HG02884 (cell line): Measurements from ENCODE around the gene PRIM2.
"Not testable (repeated sequence)": the region's sequence is repeated elsewhere in the genome, so short reads cannot be mapped to it uniquely, and the experiment has no call there.

Source experiments
- ATAC-seq: cut with Tn5 transposase; IDR thresholded peaks from one replicate; pipeline ENCODE4 v1.9.1; 2021; ENCODE audit warnings: mild to moderate bottlenecking, moderate library complexity; ENCODE audit not compliant: unreplicated experiment

PRIM2 gene

DNA sequence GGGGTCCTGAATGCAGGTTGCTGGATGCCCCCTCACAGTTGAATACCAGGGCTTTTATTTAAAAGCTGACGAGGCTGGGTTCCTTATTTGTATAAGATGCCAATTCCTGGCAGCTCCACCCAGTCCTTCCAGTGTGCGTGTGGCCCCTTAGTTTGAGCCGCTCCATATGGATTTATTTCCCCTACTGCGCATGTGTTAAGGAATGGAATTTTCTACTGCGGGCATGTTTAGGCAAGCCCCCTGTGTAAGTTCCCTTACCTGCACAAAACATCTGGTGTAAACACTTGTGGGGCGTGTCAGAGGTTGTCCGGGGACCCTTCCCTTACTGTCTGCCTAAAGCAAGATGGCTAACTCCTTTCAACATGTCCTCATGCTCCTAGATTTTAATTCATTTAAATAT, 174.4 kb downstream of the PRIM2 start:
- not testable (repeated sequence) for ATAC-seq

DNA sequence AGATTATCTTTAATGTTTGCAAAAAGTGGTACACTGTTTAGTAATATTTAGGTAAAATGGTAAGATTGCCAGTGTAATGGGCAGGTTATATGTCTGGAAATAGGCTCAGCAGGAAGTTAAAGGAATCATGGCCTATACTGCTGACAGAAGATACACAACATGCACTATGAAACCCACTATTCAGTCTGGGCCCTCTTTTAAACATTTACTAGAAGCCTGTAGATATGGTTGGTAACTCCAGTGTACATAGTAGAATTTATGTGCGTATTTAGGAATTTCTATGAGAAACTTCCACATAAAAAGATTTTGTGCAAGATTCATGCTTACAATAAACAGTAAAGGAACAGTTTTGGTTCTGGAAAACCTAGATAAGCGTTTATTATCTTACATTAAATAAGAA, 178.8 kb downstream of the PRIM2 start:
- not testable (repeated sequence) for ATAC-seq

- not testable (repeated sequence) for ATAC-seq
These were observed 183.1 kb downstream of the PRIM2 start for GRCh38 chr6:57500368-57501021.

DNA sequence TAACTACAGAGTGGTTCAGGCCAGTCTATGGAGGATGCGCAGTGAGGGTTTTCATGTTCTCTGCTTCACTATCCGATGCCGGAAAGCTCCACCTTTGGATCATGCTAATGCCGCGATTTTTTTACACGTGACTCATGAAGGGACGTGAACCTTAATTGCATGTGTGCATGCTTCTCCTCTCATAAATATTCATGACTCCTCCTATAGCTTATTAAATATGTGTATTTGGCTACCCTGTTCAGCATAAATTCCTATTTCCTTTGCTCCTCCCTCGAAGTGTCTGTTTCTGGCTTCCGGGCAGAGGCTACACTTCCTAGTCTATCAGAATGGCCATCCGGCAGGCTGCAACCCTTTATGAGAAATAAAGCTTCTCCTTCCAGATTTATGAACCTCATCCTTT, 185.0 kb downstream of the PRIM2 start:
- not testable (repeated sequence) for ATAC-seq

GRCh38 chr6:57505251-57505650, 187.8 kb downstream of the PRIM2 start:
- ATAC-seq: not testable (repeated sequence)

DNA sequence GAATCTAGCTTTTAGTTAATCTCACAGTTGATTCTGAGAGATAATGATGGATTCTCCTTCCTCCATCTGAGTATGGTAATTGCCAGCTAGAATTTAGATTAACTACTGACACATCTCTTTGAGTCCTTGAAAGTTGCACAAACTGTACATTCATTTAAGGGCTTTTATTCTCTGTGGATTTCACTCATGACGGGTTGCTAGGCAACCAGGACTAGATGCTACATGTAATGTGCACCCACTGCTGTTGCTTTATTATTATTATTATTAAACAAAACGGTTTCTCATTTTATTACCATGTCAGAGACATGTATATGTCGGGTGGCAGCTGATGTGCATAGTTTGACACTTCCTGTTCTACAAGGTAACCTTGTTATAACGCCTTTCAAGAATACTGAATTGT, 193.0 kb downstream of the PRIM2 start:
- not testable (repeated sequence) for ATAC-seq

- not testable (repeated sequence) for ATAC-seq
These were observed 197.7 kb downstream of the PRIM2 start for GRCh38 chr6:57515171-57515570.

DNA sequence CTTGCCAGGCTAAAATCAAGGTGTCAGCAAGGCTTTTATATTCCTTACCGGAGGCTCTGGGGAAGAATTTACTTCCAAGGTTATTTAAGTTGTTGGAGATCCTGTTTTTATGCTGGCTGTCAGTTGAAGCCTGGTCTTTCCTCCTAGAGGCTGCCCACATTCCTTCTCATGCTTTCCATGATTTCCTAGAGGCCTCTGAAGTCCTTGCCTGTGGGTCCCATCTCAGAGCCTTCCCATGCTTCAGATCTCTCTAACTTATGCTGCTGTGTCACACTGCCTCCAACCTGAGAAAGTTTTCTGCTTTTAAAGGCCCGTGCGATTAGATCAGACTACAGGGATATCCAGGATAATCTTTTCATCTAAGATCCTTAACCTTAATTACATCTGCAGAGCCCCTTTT, 198.4 kb downstream of the PRIM2 start:
- not testable (repeated sequence) for ATAC-seq

- not testable (repeated sequence) for ATAC-seq
These were observed 199.3 kb downstream of the PRIM2 start for GRCh38 chr6:57516776-57517175.

DNA sequence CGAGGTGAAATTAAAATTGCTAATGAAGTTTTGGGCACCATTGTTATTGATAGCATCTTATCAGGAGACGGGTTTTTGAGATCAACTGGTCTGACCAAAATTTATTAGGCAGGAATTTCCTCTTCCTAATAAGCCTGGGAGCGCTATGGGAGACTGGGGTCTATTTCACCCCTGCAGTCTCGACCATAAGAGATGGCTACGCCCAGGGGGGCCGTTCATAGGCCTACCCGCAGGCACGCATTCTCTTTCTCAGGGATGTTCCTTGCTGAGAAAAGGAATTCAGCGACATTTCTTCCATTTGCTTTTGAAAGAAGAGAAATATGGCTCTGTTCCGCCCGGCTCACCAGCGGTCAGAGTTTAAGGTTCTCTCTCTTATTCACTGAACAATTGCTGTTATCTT, 201.8 kb downstream of the PRIM2 start:
- ATAC-seq: not testable (repeated sequence)

DNA sequence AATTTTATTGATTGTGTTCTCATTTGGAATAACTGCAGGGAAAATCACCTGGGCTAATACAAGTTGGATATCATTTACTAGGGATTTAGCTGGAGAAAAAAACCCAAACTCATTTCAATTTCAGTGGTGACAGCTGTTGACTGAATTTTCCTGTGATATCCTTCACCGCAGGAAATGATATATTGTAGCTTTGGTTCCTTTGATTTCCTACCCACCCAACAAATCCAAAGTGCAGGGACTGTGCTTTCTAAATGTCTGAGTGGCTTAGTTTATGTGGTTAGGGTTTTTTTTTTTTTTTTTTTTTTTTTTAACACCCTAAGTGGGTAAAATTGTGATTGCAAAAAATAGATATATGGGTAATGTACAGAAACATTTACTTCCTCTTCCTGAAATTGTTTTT, 203.7 kb downstream of the PRIM2 start:
- ATAC-seq: not testable (repeated sequence)

GRCh38 chr6:57523221-57523620, 205.8 kb downstream of the PRIM2 start:
- ATAC-seq: not testable (repeated sequence)

- ATAC-seq: not testable (repeated sequence)
These were observed 212.3 kb downstream of the PRIM2 start for GRCh38 chr6:57529755-57530154.

GRCh38 chr6:57532660-57533059, 215.2 kb downstream of the PRIM2 start:
- not testable (repeated sequence) for ATAC-seq

DNA sequence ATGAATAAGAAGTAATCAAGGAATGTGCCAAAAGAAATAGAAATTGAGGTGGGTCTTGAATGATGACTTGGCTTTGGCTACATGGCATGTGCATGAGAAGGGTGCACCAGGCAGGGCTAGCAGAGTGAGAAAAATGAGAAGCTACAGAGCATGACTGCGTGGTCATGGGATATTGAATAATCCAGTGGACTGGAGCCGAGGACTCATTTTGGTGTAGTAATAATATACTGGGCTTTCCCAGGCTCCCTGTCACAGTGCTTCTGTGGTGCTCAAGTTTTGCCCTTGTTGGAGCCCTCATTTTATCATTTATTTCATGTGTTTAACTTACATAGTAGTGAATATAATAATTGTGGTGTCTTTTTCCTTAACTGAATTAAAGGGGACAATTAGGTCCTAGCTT, 217.7 kb downstream of the PRIM2 start:
- ATAC-seq: not testable (repeated sequence)

DNA sequence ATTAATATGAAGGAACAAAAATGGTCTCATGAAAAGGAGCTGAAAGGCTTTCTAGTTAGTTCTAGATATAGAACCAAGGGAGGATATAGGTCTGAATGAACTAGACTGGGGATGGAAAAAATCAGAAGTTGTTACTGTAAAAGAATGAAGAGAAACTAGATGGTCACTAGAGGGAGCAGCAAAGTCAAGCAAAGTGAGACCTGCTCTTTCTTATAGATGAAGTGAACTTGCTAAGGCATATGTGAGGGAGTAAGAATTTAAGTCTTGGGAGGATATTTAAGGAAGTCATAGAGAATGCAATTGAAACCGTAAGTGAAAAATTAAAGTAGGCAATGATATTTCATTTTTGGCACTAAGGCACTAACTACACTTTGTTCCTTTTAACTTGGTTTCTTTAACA, 218.6 kb downstream of the PRIM2 start:
- peak; percentile 79 for ATAC-seq

- not testable (repeated sequence) for ATAC-seq
These were observed 220.5 kb downstream of the PRIM2 start for GRCh38 chr6:57537916-57538315.

GRCh38 chr6:57551961-57552360, 234.5 kb downstream of the PRIM2 start:
- ATAC-seq: not testable (repeated sequence)

DNA sequence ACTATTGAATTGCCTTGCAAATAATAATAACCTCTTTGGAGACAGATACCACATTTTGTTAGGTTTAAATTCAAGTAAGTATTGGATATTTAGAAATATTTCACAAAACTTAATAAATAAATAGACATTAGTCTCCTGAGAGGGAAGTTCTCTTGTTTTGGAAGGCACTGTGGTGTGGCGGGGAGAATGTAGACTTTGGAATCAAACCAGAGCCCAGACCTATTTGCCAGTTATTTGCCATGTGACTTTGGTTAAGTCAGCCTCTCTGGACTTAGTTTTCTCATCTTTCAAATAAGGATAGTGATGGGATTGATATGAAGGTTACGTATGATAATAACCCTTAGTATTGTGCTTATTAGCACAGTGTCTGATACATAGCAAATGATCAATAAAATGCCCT, 240.4 kb downstream of the PRIM2 start:
- not testable (repeated sequence) for ATAC-seq

DNA sequence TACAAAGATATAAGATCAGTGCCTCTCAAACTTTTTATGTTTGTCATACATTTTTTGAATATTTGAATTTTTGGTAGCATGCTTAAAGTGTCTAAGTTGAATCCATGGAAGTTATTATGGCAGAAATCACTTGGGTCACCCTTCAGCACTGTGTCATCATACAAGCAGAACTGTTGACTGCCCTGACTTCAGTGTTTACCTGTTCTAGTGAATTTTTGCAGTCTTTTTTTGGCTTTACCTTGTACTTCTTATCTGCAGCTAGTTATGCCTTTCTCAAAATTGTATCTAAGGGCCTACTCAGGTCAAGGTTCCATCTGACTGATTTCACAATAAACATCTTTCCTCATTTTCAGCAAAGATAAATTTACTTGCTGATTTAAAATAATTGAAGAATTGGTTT, 241.7 kb downstream of the PRIM2 start:
- ATAC-seq: not testable (repeated sequence)

DNA sequence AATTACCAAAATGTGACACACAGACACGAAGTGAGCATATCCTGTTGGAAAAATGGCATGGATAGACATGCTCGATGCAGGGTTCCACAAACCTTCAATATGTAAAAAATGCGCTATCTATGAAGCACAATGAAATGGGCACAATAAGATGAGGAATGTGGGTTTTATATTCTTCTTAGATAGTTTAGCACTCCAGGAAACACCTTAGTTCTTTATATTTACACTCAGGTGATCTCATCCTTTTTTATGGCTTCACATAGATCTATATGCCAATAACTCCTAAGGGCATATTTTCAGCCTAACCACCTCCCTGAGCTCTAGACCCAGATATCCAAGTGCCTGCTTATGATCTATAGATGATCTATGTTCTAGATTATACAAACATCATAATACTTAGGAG, 244.8 kb downstream of the PRIM2 start:
- not testable (repeated sequence) for ATAC-seq

- ATAC-seq: not testable (repeated sequence)
These were observed 254.7 kb downstream of the PRIM2 start for GRCh38 chr6:57572119-57572518.

DNA sequence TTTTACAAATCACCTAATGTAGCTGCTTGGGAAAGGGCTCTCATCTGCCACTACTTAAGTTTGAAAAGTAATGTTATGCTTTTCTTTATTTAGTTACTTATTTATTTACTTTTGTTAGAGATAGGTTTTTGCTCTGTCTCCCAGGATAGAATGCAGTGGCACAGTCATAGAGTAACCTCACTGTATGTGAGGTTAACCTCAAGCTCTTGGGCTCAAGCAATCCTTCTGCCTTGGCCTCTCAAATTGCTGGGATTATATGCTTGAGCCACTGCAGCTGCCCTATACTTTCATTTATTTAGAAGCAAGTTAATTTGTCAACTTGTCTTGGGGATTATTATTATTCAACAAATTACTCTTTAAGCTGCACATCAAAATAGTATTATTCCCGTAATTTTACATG, 255.4 kb downstream of the PRIM2 start:
- not testable (repeated sequence) for ATAC-seq
